H9 (cell line): ENCODE results near the gene FASTK. TPM values are rescaled to one million over a fixed set of nuclear protein-coding genes. Genes with fewer than 3 reads are reported as not detected.

ENCODE experiments used
- DNase-seq: peaks from one replicate; pipeline ENCODE4 v3.0.0-alpha.2; 2017
- H2AFZ ChIP-seq: one replicate; pipeline ENCODE4 v1.6.1; 2013; ENCODE audit warnings: mild to moderate bottlenecking, low read length, control low read depth, moderate library complexity
- H2AK5ac ChIP-seq: 2 replicates; pipeline ENCODE4 v1.6.1; 2013; ENCODE audit warnings: low read length, control low read depth, mixed read lengths; ENCODE audit not compliant: insufficient read length
- H2BK120ac ChIP-seq: one replicate; pipeline ENCODE4 v1.6.1; 2013; ENCODE audit warnings: low read depth, mild to moderate bottlenecking, low read length, control low read depth, inconsistent platforms; ENCODE audit not compliant: poor library complexity, severe bottlenecking
- H2BK12ac ChIP-seq: 2 replicates; pipeline ENCODE4 v1.6.1; 2013; ENCODE audit warnings: low read length, control low read depth, mixed read lengths, low read depth; ENCODE audit not compliant: insufficient read length
- H2BK15ac ChIP-seq: 2 replicates; pipeline ENCODE4 v1.6.1; 2013; ENCODE audit warnings: low read depth, low read length, control low read depth
- H2BK20ac ChIP-seq: one replicate; pipeline ENCODE4 v1.6.1; 2013; ENCODE audit warnings: low read depth, mild to moderate bottlenecking, low read length, control low read depth, inconsistent platforms; ENCODE audit not compliant: poor library complexity, severe bottlenecking
- H2BK5ac ChIP-seq: 2 replicates; pipeline ENCODE4 v1.6.1; 2013; ENCODE audit warnings: low read length, control low read depth, mixed read lengths; ENCODE audit not compliant: insufficient read length
- H3K14ac ChIP-seq: 2 replicates; pipeline ENCODE4 v1.6.1; 2013; ENCODE audit warnings: low read length, control low read depth; ENCODE audit not compliant: insufficient read depth
- H3K18ac ChIP-seq: 2 replicates; pipeline ENCODE4 v1.6.1; 2013; ENCODE audit warnings: low read depth, mild to moderate bottlenecking, mixed read lengths, low read length, control low read depth; ENCODE audit not compliant: insufficient read length
- H3K23ac ChIP-seq: 2 replicates; pipeline ENCODE4 v1.6.1; 2013; ENCODE audit warnings: low read length, control low read depth, mixed read lengths, low read depth; ENCODE audit not compliant: insufficient read length
- H3K23me2 ChIP-seq: 2 replicates; pipeline ENCODE4 v1.6.1; 2013; ENCODE audit warnings: low read depth, mild to moderate bottlenecking, mixed read lengths, low read length, control low read depth; ENCODE audit not compliant: insufficient read length, poor library complexity, severe bottlenecking
- H3K27ac ChIP-seq: 2 replicates; pipeline ENCODE4 v1.5.1; 2013; ENCODE audit warnings: low read length, control low read depth, mixed read lengths, low read depth; ENCODE audit not compliant: insufficient read length
- H3K27me3 ChIP-seq: 2 replicates; pipeline ENCODE4 v1.6.1; 2013; ENCODE audit warnings: low read length, control low read depth, inconsistent platforms; ENCODE audit not compliant: insufficient read depth
- H3K4ac ChIP-seq: 2 replicates; pipeline ENCODE4 v1.6.1; 2013; ENCODE audit warnings: low read depth, mild to moderate bottlenecking, control low read depth, inconsistent platforms, low read length, moderate library complexity
- H3K4me1 ChIP-seq: 2 replicates; pipeline ENCODE4 v1.6.1; 2013; ENCODE audit warnings: low read length, control low read depth, inconsistent platforms; ENCODE audit not compliant: insufficient read depth
- H3K4me2 ChIP-seq: 2 replicates; pipeline ENCODE4 v1.6.1; 2013; ENCODE audit warnings: low read length, control low read depth, mixed read lengths; ENCODE audit not compliant: insufficient read length, insufficient read depth
- H3K56ac ChIP-seq: 2 replicates; pipeline ENCODE4 v1.6.1; 2013; ENCODE audit warnings: low read depth, mild to moderate bottlenecking, mixed read lengths, low read length, control low read depth; ENCODE audit not compliant: insufficient read length
- H3K79me1 ChIP-seq: 2 replicates; pipeline ENCODE4 v1.6.1; 2013; ENCODE audit warnings: low read depth, mild to moderate bottlenecking, moderate library complexity, low read length, control low read depth, inconsistent platforms; ENCODE audit not compliant: insufficient read depth, poor library complexity, severe bottlenecking
- H3K79me2 ChIP-seq: 2 replicates; pipeline ENCODE4 v1.6.1; 2013; ENCODE audit warnings: low read length, control low read depth, inconsistent platforms; ENCODE audit not compliant: insufficient read depth
- H3K9ac ChIP-seq: 2 replicates; pipeline ENCODE4 v1.6.1; 2013; ENCODE audit warnings: low read length, control low read depth, mixed read lengths; ENCODE audit not compliant: insufficient read length; ENCODE audit errors: extremely low read depth
- H3K9me3 ChIP-seq: one replicate; pipeline ENCODE4 v1.6.1; 2013; ENCODE audit warnings: low read depth, low read length, inconsistent platforms; ENCODE audit not compliant: control insufficient read depth
- H3T11ph ChIP-seq: one replicate; pipeline ENCODE4 v1.6.1; 2013; ENCODE audit warnings: mild to moderate bottlenecking, low read length, control low read depth, inconsistent platforms
- H4K20me1 ChIP-seq: one replicate; pipeline ENCODE4 v1.6.1; 2013; ENCODE audit not compliant: control insufficient read depth, insufficient read length, insufficient read depth
- H4K5ac ChIP-seq: 2 replicates; pipeline ENCODE4 v1.6.1; 2013; ENCODE audit warnings: low read depth, mild to moderate bottlenecking, mixed read lengths, low read length, control low read depth; ENCODE audit not compliant: insufficient read length
- H4K8ac ChIP-seq: replicated peaks from 2 replicates; pipeline ENCODE4 v1.6.1; 2013; ENCODE audit warnings: low read length, control low read depth, mixed read lengths, low read depth; ENCODE audit not compliant: insufficient read length
- H4K91ac ChIP-seq: 2 replicates; pipeline ENCODE4 v1.6.1; 2013; ENCODE audit warnings: low read depth, mild to moderate bottlenecking, moderate library complexity, mixed read lengths, low read length, control low read depth; ENCODE audit not compliant: insufficient read length
- H3K27ac Mint-ChIP-seq, 3 experiments: 2 replicates in 2 of 3; 3 replicates in 1 of 3; pipeline ENCODE4 v1.8.0; 2020 to 2021; ENCODE audit warnings: mixed read lengths in 3 of 3, mild to moderate bottlenecking in 1 of 3, moderate library complexity in 1 of 3
- H3K27me3 Mint-ChIP-seq: 2 replicates; pipeline ENCODE4 v1.8.0; 2021; ENCODE audit warnings: low read depth, mild to moderate bottlenecking, moderate library complexity, mixed read lengths
- H3K36me3 Mint-ChIP-seq, 3 experiments: 2 replicates in 2 of 3; 3 replicates in 1 of 3; pipeline ENCODE4 v1.8.0; 2020 to 2021; ENCODE audit warnings: low read depth in 3 of 3, mixed read lengths in 3 of 3; ENCODE audit not compliant: insufficient read depth in 1 of 3
- H3K4me1 Mint-ChIP-seq, 2 experiments: 2 replicates each; pipeline ENCODE4 v1.8.0; 2020; ENCODE audit warnings: mixed read lengths in 2 of 2
- H3K4me3 Mint-ChIP-seq, 2 experiments: 2 replicates in 1 of 2; 3 replicates in 1 of 2; pipeline ENCODE4 v1.8.0; 2020 to 2021; ENCODE audit warnings: mild to moderate bottlenecking in 2 of 2, mixed read lengths in 2 of 2, moderate library complexity in 1 of 2
- H3K9me3 Mint-ChIP-seq, 2 experiments: 2 replicates in 1 of 2; 3 replicates in 1 of 2; pipeline ENCODE4 v1.8.0; 2020; ENCODE audit warnings: mild to moderate bottlenecking in 2 of 2, mixed read lengths in 2 of 2, moderate library complexity in 1 of 2
- CTCF ChIP-seq: fragments of 200-600 bp; sonication (generic); conservative IDR thresholded peaks from 3 replicates; pipeline ENCODE4 v1.8.0; 2021; ENCODE audit warnings: antibody characterized with exemption, mild to moderate bottlenecking
- WGBS: extraction: QIAGEN DNeasy Blood & Tissue Kit; methylation state at CpG from one replicate; pipeline ENCODE4 v1.1.7; 2013; ENCODE audit warnings: missing lambda C conversion rate, low lambda C conversion rate, mixed read lengths; ENCODE audit not compliant: insufficient read length; ENCODE audit errors: extremely low coverage; 5-methylcytosine and 5-hydroxymethylcytosine counted together
- total RNA-seq: library from RNA; stranded (reverse); gene quantifications from 2 replicates; pipeline ENCODE4 v1.2.1, GENCODE V29; 2021

The FASTK gene
- total RNA-seq, 1 experiment from 2014 or later = 57.8 TPM

GRCh38 chr7:151122796-151123157, 42.2 kb upstream of the FASTK start:
- H4K8ac ChIP-seq = no peak overlapping the region
- no peak overlapping the region for H3K27ac ChIP-seq
- H2AK5ac ChIP-seq = no peak overlapping the region
- H3K18ac ChIP-seq = no peak overlapping the region
- WGBS = no CpG with 5 or more reads among the region's 29 CpGs
- H4K5ac ChIP-seq = no peak overlapping the region
- no peak overlapping the region for H2BK20ac ChIP-seq
- no peaks in the 10 kb centered on the region for H4K20me1 ChIP-seq
- no peak for DNase-seq
- H3K4me2 ChIP-seq = no peak overlapping the region
- H3K4me1 Mint-ChIP-seq = peaks cover 19 to 26% of the 10 kb centered on the region in 2 experiments
- no peak overlapping the region for H2BK5ac ChIP-seq
- no peak overlapping the region for H2AFZ ChIP-seq
- no peak overlapping the region for H2BK15ac ChIP-seq
- no peak overlapping the region for H3K4me3 Mint-ChIP-seq
- H3K36me3 Mint-ChIP-seq = peaks cover 33 to 64% (median 55%) of the 10 kb centered on the region in 3 experiments
- no peak overlapping the region for H3K27ac Mint-ChIP-seq
- H3K4ac ChIP-seq = no peak overlapping the region
- H3K14ac ChIP-seq = no peak overlapping the region
- H4K91ac ChIP-seq = no peak overlapping the region
- H3K23ac ChIP-seq = no peak overlapping the region
- H2BK12ac ChIP-seq = no peak overlapping the region
- H3K79me1 ChIP-seq = no peaks in the 10 kb centered on the region
- H3K9me3 Mint-ChIP-seq = no peaks in the 10 kb centered on the region
- no peak overlapping the region for H3K56ac ChIP-seq
- peaks cover 18% of the 10 kb centered on the region for H3K27me3 Mint-ChIP-seq
- H3T11ph ChIP-seq = no peak overlapping the region
- H2BK120ac ChIP-seq = no peak overlapping the region
- no peak overlapping the region for H3K9ac ChIP-seq
- no peaks in the 10 kb centered on the region for H3K79me2 ChIP-seq
- H3K9me3 ChIP-seq = no peaks in the 10 kb centered on the region
- no peak for TF ChIP-seq CTCF
- H3K4me1 ChIP-seq = peaks cover 3% of the 10 kb centered on the region; the same call in 1 of the 2 replicates
- H3K27me3 ChIP-seq = no peaks in the 10 kb centered on the region
- peaks cover 10% of the 10 kb centered on the region for H3K23me2 ChIP-seq
